ENCODE measurements around the gene TAS1R3. TPM values are rescaled to one million over a fixed set of nuclear protein-coding genes. Genes with fewer than 3 reads are reported as not detected.

TAS1R3 gene
- total RNA-seq, 1 donor: under 0.01 TPM

- Histone ChIP-seq H4K20me1 (ENCODE audit: insufficient read depth, low read length) (peaks cover 59% of the 10 kb centered on the region), H3K4me2 (ENCODE audit: insufficient read depth, low read length) (peak within 1 kb of the TSS; percentile 92), H3K79me2 (ENCODE audit: insufficient read depth, low read length) (peaks cover 64% of the 10 kb centered on the region), H3K4me3 (ENCODE audit: insufficient read depth, low read length) (peak within 1 kb of the TSS; percentile 82), H3K27ac (ENCODE audit: low read depth, low read length) (peak within 1 kb of the TSS; percentile 64), H2AFZ (ENCODE audit: low read length) (no peak within 1 kb of the TSS), H3K27me3 (ENCODE audit: insufficient read depth, low read length) (no peaks in the 10 kb centered on the region), H3K9me3 (ENCODE audit: low read depth, low read length) (no peaks in the 10 kb centered on the region), H3K4me1 (ENCODE audit: insufficient read depth, low read length) (peaks cover 40% of the 10 kb centered on the region), H3K36me3 (ENCODE audit: insufficient read depth, low read length) (peaks cover 24% of the 10 kb centered on the region)
- peak; percentile 14 for TF ChIP-seq CTCF (IDR thresholded peaks at IDR 0.05; ENCODE audit: extremely low read depth, low read depth, low read length)
- peak; percentile 99 for DNase-seq (ENCODE audit: insufficient read length, low spot score, missing footprints)
Observed at GRCh38 chr1:1349256-1350012, 18.4 kb downstream of the TAS1R3 start, which contains the start of gene DVL1. DVL1 (minus strand) TSS chr1:1349418; CDS start chr1:1349065, 353 bp downstream.

DNA sequence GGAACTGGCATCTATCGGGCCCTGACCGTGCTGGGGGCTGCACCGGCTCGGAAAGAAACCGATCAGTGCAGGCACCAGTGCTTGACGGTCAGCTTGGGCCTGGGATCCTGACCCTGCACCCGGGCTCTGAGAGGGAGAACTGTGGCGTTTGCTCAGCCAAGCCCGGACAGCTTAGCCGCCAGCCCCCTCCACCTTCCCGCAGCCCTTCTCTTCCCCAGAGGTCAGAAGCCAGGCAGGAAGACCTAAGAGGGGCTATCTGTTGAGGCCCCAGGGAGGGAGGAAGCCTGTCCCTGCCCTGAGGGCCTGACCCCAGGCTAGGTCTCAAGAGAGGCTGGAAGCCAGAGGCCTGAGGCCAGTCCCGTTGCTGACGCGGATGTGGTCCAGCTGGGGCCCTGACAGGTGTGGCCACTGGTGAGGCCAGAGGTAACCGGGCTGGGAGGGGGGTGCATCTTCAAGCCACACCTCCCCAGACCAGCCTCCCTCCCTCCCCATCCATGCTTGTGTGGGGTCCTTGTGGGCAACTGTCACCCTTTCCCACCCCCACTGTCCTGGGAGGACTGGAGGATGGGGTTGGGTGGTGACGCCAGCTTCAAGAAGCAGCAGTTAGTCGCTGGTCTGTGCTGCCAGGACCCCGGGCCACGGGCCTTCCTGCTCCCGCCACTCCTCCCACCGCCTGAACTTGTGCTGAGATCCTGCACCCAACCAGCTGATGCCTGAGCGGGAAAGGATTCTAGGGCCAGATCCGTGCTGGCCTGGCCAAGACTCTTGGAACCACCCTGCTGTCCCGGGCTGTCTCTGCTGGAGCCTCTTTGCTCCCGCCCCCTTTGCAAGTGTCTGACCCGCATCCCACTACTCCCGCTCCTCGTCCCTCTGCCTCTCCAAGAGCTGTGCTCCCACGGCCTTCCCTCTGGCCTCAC lies 20.7 kb downstream of the TAS1R3 start:
- H3K27me3 ChIP-seq (ENCODE audit: insufficient read depth, low read length): no peaks in the 10 kb centered on the region
- H3K4me1 ChIP-seq (ENCODE audit: insufficient read depth, low read length): peaks cover 18% of the 10 kb centered on the region
- no peak overlapping the region for H2AFZ ChIP-seq (ENCODE audit: low read length)
- DNase-seq (ENCODE audit: insufficient read length, low spot score, missing footprints): peak; percentile 97
- H3K4me3 ChIP-seq (ENCODE audit: insufficient read depth, low read length): peak overlapping the region; percentile 28
- H3K9me3 ChIP-seq (ENCODE audit: low read depth, low read length): no peaks in the 10 kb centered on the region
- H3K4me2 ChIP-seq (ENCODE audit: insufficient read depth, low read length): peak overlapping the region; percentile 23
- H4K20me1 ChIP-seq (ENCODE audit: insufficient read depth, low read length): peaks cover 41% of the 10 kb centered on the region
- no peak for TF ChIP-seq CTCF (IDR thresholded peaks at IDR 0.05; ENCODE audit: extremely low read depth, low read depth, low read length)
- peaks cover 59% of the 10 kb centered on the region for H3K79me2 ChIP-seq (ENCODE audit: insufficient read depth, low read length)
- no peak overlapping the region for H3K27ac ChIP-seq (ENCODE audit: low read depth, low read length)
- H3K36me3 ChIP-seq (ENCODE audit: insufficient read depth, low read length): peaks cover 29% of the 10 kb centered on the region

- Histone ChIP-seq H3K36me3 (ENCODE audit: insufficient read depth, low read length) (peaks cover 29% of the 10 kb centered on the region), H3K4me3 (ENCODE audit: insufficient read depth, low read length) (no peak overlapping the region), H3K79me2 (ENCODE audit: insufficient read depth, low read length) (peaks cover 59% of the 10 kb centered on the region), H4K20me1 (ENCODE audit: insufficient read depth, low read length) (peaks cover 37% of the 10 kb centered on the region), H3K9me3 (ENCODE audit: low read depth, low read length) (no peaks in the 10 kb centered on the region), H3K4me2 (ENCODE audit: insufficient read depth, low read length) (no peak overlapping the region), H3K27ac (ENCODE audit: low read depth, low read length) (peak overlapping the region; percentile 6), H2AFZ (ENCODE audit: low read length) (no peak overlapping the region), H3K27me3 (ENCODE audit: insufficient read depth, low read length) (no peaks in the 10 kb centered on the region), H3K4me1 (ENCODE audit: insufficient read depth, low read length) (peaks cover 6% of the 10 kb centered on the region)
- no peak for TF ChIP-seq CTCF (IDR thresholded peaks at IDR 0.05; ENCODE audit: extremely low read depth, low read depth, low read length)
- peak; percentile 87 for DNase-seq (ENCODE audit: insufficient read length, low spot score, missing footprints)
Observed at GRCh38 chr1:1352786-1353388, 21.8 kb downstream of the TAS1R3 start.
